B cell (primary cell): Measurements from ENCODE around the gene HDDC2. TPM values are rescaled to one million over a fixed set of nuclear protein-coding genes. Genes with fewer than 3 reads are reported as not detected.

Experiments used
- ATAC-seq: fragments of 200-7000 bp; cut with Tn5 transposase; one replicate; pipeline ENCODE4 v1.10.0; 2021; ENCODE audit warnings: low read depth, mild to moderate bottlenecking, moderate number of reproducible peaks, moderate library complexity
- CTCF ChIA-PET: fragments of 350-600 bp; sonication (Branson Sonifier 250); formaldehyde crosslinking; loops from one replicate; lab custom pipeline; 2021; ENCODE audit warnings: antibody characterized with exemption, inconsistent platforms; lab: Charles Lee
- POLR2A ChIA-PET: fragments of 350-600 bp; sonication (Branson Sonifier 250); formaldehyde crosslinking; loops from one replicate; lab custom pipeline; 2021; ENCODE audit warnings: antibody characterized with exemption; lab: Charles Lee
- DNase-seq: peaks from one replicate; pipeline ENCODE4 v3.0.0; 2013
- H2AFZ ChIP-seq: 2 replicates; pipeline ENCODE4 v1.6.1; 2012; ENCODE audit warnings: mild to moderate bottlenecking, low read depth, low read length; ENCODE audit not compliant: insufficient read depth, poor library complexity, severe bottlenecking
- H3K27ac ChIP-seq, 2 donors: 1 replicate in 1 of 2; 2 replicates in 1 of 2; pipeline ENCODE4 v1.5.1; 2012 to 2013; ENCODE audit warnings: low read length in 2 of 2, mild to moderate bottlenecking in 2 of 2, moderate library complexity in 1 of 2
- H3K27me3 ChIP-seq, 4 experiments: fragments of 200-600 bp in 1 of 4; sonication (generic) in 1 of 4; replicated peaks in 1 of 4; 1 replicate in 2 of 4; 2 replicates in 2 of 4; pipeline versions ENCODE4 v1.6.1 to v1.7.0; 2013 to 2016; ENCODE audit warnings: low read length in 3 of 4, mild to moderate bottlenecking in 2 of 4, mixed read lengths in 1 of 4, moderate library complexity in 1 of 4; ENCODE audit not compliant: insufficient read depth in 4 of 4, control insufficient read depth in 3 of 4; ENCODE audit errors: control extremely low read depth in 1 of 4
- H3K36me3 ChIP-seq, 2 experiments: replicated peaks in 1 of 2; 1 replicate in 1 of 2; 2 replicates in 1 of 2; pipeline versions ENCODE4 v1.6.1 to v1.7.1; 2013; ENCODE audit warnings: low read length in 1 of 2; ENCODE audit not compliant: insufficient read depth in 2 of 2, control insufficient read depth in 1 of 2; ENCODE audit errors: control extremely low read depth in 1 of 2, extremely low read depth in 1 of 2
- H3K4me1 ChIP-seq, 2 donors: fragments of 200-600 bp in 1 of 2; sonication (generic) in 1 of 2; 1 replicate in 1 of 2; 2 replicates in 1 of 2; pipeline versions ENCODE4 v1.5.1 to v1.6.1; 2013 to 2017; ENCODE audit warnings: low read length in 2 of 2; ENCODE audit not compliant: control insufficient read depth in 2 of 2, insufficient read depth in 2 of 2
- H3K4me2 ChIP-seq: replicated peaks from 2 replicates; pipeline ENCODE3; 2012; ENCODE audit warnings: mild to moderate bottlenecking, low read depth, low read length; ENCODE audit not compliant: poor library complexity, severe bottlenecking
- H3K4me3 ChIP-seq, 5 experiments: fragments of 200-600 bp in 1 of 5; sonication (generic) in 1 of 5; 1 replicate in 3 of 5; 2 replicates in 2 of 5; pipeline versions ENCODE4 v1.5.1 to v1.7.0; 2011 to 2016; ENCODE audit warnings: low read length in 4 of 5, mild to moderate bottlenecking in 4 of 5, low read depth in 2 of 5, control low read depth in 1 of 5, moderate library complexity in 1 of 5; ENCODE audit not compliant: insufficient read depth in 1 of 5; ENCODE audit errors: control extremely low read depth in 1 of 5, extremely low read depth in 1 of 5
- H3K79me2 ChIP-seq: fragments of 200-600 bp; sonication (generic); one replicate; pipeline ENCODE4 v1.6.0; 2016; ENCODE audit warnings: low read length; ENCODE audit not compliant: control insufficient read depth, insufficient read depth
- H3K9ac ChIP-seq: fragments of 200-600 bp; sonication (generic); 2 replicates; pipeline ENCODE4 v1.6.1; 2017; ENCODE audit warnings: mild to moderate bottlenecking, low read length, moderate library complexity
- H3K9me3 ChIP-seq, 3 donors: one replicate each; pipeline versions ENCODE4 v1.6.1 to v1.7.1; 2013; ENCODE audit warnings: low read length in 2 of 3; ENCODE audit not compliant: control insufficient read depth in 2 of 3, insufficient read depth in 1 of 3; ENCODE audit errors: control extremely low read depth in 1 of 3
- H4K20me1 ChIP-seq: 2 replicates; pipeline ENCODE4 v1.6.0; 2012; ENCODE audit warnings: mild to moderate bottlenecking, low read length; ENCODE audit not compliant: insufficient read depth, control insufficient read depth, poor library complexity, severe bottlenecking
- H3K27ac Mint-ChIP-seq: one replicate; pipeline ENCODE4 v1.8.0; 2021; ENCODE audit warnings: mixed read lengths
- H3K27me3 Mint-ChIP-seq: one replicate; pipeline ENCODE4 v1.8.0; 2021; ENCODE audit warnings: mixed read lengths
- H3K4me1 Mint-ChIP-seq: one replicate; pipeline ENCODE4 v1.8.0; 2021; ENCODE audit warnings: mixed read lengths
- H3K4me3 Mint-ChIP-seq: one replicate; pipeline ENCODE4 v1.8.0; 2021; ENCODE audit warnings: mixed read lengths
- H3K9me3 Mint-ChIP-seq: one replicate; pipeline ENCODE4 v1.8.0; 2022; ENCODE audit warnings: mixed read lengths; ENCODE audit not compliant: insufficient read depth
- EZH2 ChIP-seq: IDR thresholded peaks from 2 replicates; pipeline ENCODE4 v1.6.1; 2012; ENCODE audit warnings: borderline replicate concordance, low read depth, mild to moderate bottlenecking, moderate library complexity, low read length; ENCODE audit not compliant: insufficient read depth, poor library complexity, severe bottlenecking
- WGBS: methylation state at CpG from one replicate; pipeline ENCODE4 v1.1.5; 2013; ENCODE audit warnings: missing lambda C conversion rate; ENCODE audit not compliant: insufficient coverage; 5-methylcytosine and 5-hydroxymethylcytosine counted together
- intact Hi-C: fragments of 100-400 bp; cut with micrococcal nuclease; formaldehyde crosslinking; loops from one replicate; pipeline ENCODE4 v1.10.0; 2022
- polyA plus RNA-seq: library from polyadenylated mRNA; depleted of rRNA; stranded (reverse); fragments of >200 nt; gene quantifications from 2 replicates; pipeline ENCODE4 v1.2.3, GENCODE V29; 2012
- total RNA-seq, 2 donors: library from RNA; stranded (reverse); fragments of 120-200 nt in 1 of 2; gene quantifications; 1 replicate in 1 of 2; 2 replicates in 1 of 2; pipeline versions ENCODE4 v1.2.3 to v1.2.4, GENCODE V29; 2013 to 2022
- TF ChIP-seq, protein P1 (sequence below): fragments of 200-600 bp; IDR thresholded peaks from one replicate; pipeline ENCODE4 v1.8.0; 2022; ENCODE audit warnings: antibody characterized with exemption, mild to moderate bottlenecking

Gene HDDC2
- total and polyA plus RNA-seq, 2 donors (not counting 1 experiment from before 2014, with no cell fraction given), result 31.6 to 37.6 TPM

DNA sequence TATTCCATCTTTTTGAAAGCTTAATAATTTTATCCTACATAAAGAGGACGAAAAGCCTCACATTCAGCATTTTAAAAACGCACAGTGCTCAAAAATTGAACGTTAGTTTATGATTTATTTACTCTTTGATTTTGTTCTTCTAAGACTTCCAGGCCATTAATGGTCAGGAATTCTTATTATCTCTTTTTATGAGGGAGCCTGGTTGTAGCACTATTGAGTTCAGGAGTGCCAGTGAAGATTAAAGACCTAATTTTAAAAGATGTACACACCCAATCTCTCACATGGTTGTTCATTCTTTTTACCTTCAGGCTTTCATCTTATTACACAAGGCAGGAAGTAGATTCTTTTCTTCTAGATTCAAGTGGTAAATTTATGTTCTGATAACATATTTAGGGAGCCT, 68.6 kb downstream of the HDDC2 start:
- ChIA-PET CTCF (no interaction called here), POLR2A (no interaction called here)
- H3K4me3 Mint-ChIP-seq, result no peak overlapping the region
- WGBS, result no CpG with 5 or more reads among the region's 3 CpGs
- Histone ChIP-seq H3K27me3 (no peaks in the 10 kb centered on the region), H3K79me2 (no peaks in the 10 kb centered on the region), H3K9ac (no peak overlapping the region), H3K27ac (no peak overlapping the region), H3K4me3 (no peak overlapping the region), H3K9me3 (no peaks in the 10 kb centered on the region), H3K4me2 (no peak overlapping the region), H4K20me1 (no peaks in the 10 kb centered on the region), H3K4me1 (no peaks in the 10 kb centered on the region), H2AFZ (no peak overlapping the region), H3K36me3 (no peaks in the 10 kb centered on the region)
- TF ChIP-seq, protein P1, sequence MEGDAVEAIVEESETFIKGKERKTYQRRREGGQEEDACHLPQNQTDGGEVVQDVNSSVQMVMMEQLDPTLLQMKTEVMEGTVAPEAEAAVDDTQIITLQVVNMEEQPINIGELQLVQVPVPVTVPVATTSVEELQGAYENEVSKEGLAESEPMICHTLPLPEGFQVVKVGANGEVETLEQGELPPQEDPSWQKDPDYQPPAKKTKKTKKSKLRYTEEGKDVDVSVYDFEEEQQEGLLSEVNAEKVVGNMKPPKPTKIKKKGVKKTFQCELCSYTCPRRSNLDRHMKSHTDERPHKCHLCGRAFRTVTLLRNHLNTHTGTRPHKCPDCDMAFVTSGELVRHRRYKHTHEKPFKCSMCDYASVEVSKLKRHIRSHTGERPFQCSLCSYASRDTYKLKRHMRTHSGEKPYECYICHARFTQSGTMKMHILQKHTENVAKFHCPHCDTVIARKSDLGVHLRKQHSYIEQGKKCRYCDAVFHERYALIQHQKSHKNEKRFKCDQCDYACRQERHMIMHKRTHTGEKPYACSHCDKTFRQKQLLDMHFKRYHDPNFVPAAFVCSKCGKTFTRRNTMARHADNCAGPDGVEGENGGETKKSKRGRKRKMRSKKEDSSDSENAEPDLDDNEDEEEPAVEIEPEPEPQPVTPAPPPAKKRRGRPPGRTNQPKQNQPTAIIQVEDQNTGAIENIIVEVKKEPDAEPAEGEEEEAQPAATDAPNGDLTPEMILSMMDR, result no peak
- TF ChIP-seq EZH2, result no peak
- no peak overlapping the region for H3K27ac Mint-ChIP-seq
- no peaks in the 10 kb centered on the region for H3K27me3 Mint-ChIP-seq
- ATAC-seq (no peak), DNase-seq (no peak)
- H3K9me3 Mint-ChIP-seq, result no peaks in the 10 kb centered on the region
- intact Hi-C loops, result no loop called here
- no peaks in the 10 kb centered on the region for H3K4me1 Mint-ChIP-seq

DNA sequence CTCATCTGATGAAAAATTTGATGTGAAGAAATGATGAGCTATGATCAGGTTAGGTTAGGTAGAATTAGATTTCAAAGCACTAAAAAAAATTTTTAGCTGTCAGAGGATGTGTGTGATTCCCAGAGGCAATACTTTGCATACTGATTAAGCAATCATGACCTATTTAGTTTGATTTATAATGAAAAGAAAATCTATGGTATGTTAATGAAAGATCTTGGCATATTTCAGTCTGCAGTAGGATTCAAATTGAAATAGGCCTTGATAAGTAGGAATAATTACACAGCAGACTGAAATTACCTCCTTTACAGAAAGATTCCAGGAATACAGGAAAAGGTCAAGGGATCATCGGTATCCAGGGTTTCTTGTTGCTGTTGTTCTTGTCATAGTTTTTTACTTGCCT, 69.3 kb downstream of the HDDC2 start:
- no peak overlapping the region for H3K4me3 ChIP-seq
- no peaks in the 10 kb centered on the region for H3K9me3 ChIP-seq
- Mint-ChIP-seq H3K27me3 (no peaks in the 10 kb centered on the region), H3K9me3 (no peaks in the 10 kb centered on the region), H3K27ac (no peak overlapping the region), H3K4me1 (no peaks in the 10 kb centered on the region), H3K4me3 (no peak overlapping the region)
- WGBS, result no CpG with 5 or more reads among the region's 1 CpG
- no peaks in the 10 kb centered on the region for H3K4me1 ChIP-seq
- POLR2A ChIA-PET, result no interaction called here
- no peak overlapping the region for H2AFZ ChIP-seq
- H4K20me1 ChIP-seq, result no peaks in the 10 kb centered on the region
- no peak overlapping the region for H3K9ac ChIP-seq
- intact Hi-C loops, result no loop called here
- no peaks in the 10 kb centered on the region for H3K79me2 ChIP-seq
- H3K27ac ChIP-seq, result no peak overlapping the region
- no peak overlapping the region for H3K4me2 ChIP-seq
- H3K27me3 ChIP-seq, result no peaks in the 10 kb centered on the region
- H3K36me3 ChIP-seq, result no peaks in the 10 kb centered on the region
- no peak for ATAC-seq
- TF ChIP-seq, protein P1, result no peak
- no peak for TF ChIP-seq EZH2
- CTCF ChIA-PET, result no interaction called here
- DNase-seq, result no peak
